CD14-positive monocyte (primary cell): Measurements from ENCODE around the gene RAB10. TPM values are rescaled to one million over a fixed set of nuclear protein-coding genes. Genes with fewer than 3 reads are reported as not detected.

ENCODE experiments used
- DNase-seq, 3 donors: peaks; one replicate each; pipeline ENCODE4 v3.0.0-alpha.2; 2011 to 2022
- H2AFZ ChIP-seq: 2 replicates; pipeline ENCODE4 v1.6.0; 2012; ENCODE audit warnings: mild to moderate bottlenecking, low read depth, low read length, inconsistent platforms; ENCODE audit not compliant: insufficient read depth, poor library complexity, severe bottlenecking
- H3K27ac ChIP-seq, 2 donors: 1 replicate in 1 of 2; 2 replicates in 1 of 2; pipeline ENCODE4 v1.5.1; 2012 to 2013; ENCODE audit warnings: low read length in 2 of 2, control low read depth in 1 of 2, inconsistent platforms in 1 of 2, low read depth in 1 of 2, mild to moderate bottlenecking in 1 of 2
- H3K27me3 ChIP-seq, 2 donors: one replicate each; pipeline versions ENCODE4 v1.6.0 to v1.6.1; 2011 to 2013; ENCODE audit warnings: low read length in 2 of 2; ENCODE audit not compliant: control insufficient read depth in 2 of 2, insufficient read depth in 2 of 2
- H3K36me3 ChIP-seq, 2 donors: replicated peaks in 1 of 2; 1 replicate in 1 of 2; 2 replicates in 1 of 2; pipeline versions ENCODE4 v1.5.1 to v1.6.1; 2012 to 2013; ENCODE audit warnings: low read length in 2 of 2, control low read depth in 1 of 2, inconsistent platforms in 1 of 2, mild to moderate bottlenecking in 1 of 2; ENCODE audit not compliant: insufficient read depth in 2 of 2, control insufficient read depth in 1 of 2
- H3K4me1 ChIP-seq, 2 donors: 1 replicate in 1 of 2; 2 replicates in 1 of 2; pipeline versions ENCODE4 v1.5.1 to v1.6.1; 2012 to 2013; ENCODE audit warnings: low read length in 2 of 2, control low read depth in 1 of 2, inconsistent platforms in 1 of 2, mild to moderate bottlenecking in 1 of 2, moderate library complexity in 1 of 2; ENCODE audit not compliant: insufficient read depth in 2 of 2, control insufficient read depth in 1 of 2
- H3K4me2 ChIP-seq: replicated peaks from 2 replicates; pipeline ENCODE3; 2012; ENCODE audit warnings: low read length, moderate library complexity, mild to moderate bottlenecking; ENCODE audit not compliant: poor library complexity, severe bottlenecking; ENCODE audit errors: extremely low read depth
- H3K4me3 ChIP-seq, 3 experiments: fragments of 200-600 bp in 1 of 3; sonication (generic) in 1 of 3; replicated peaks in 1 of 3; 1 replicate in 2 of 3; 2 replicates in 1 of 3; pipeline ENCODE4 v1.5.1; 2011 to 2013; ENCODE audit warnings: low read length in 3 of 3, mild to moderate bottlenecking in 3 of 3, control low read depth in 2 of 3, low read depth in 2 of 3, inconsistent platforms in 1 of 3, moderate library complexity in 1 of 3
- H3K79me2 ChIP-seq: 2 replicates; pipeline ENCODE4 v1.6.0; 2012; ENCODE audit warnings: mild to moderate bottlenecking, control low read depth, inconsistent platforms, low read length, moderate library complexity; ENCODE audit not compliant: insufficient read depth
- H3K9ac ChIP-seq: 2 replicates; pipeline ENCODE4 v1.6.0; 2017; ENCODE audit warnings: low read length, mild to moderate bottlenecking; ENCODE audit not compliant: insufficient read depth, poor library complexity, severe bottlenecking
- H3K9me3 ChIP-seq, 2 donors: replicated peaks in 1 of 2; 1 replicate in 1 of 2; 2 replicates in 1 of 2; pipeline versions ENCODE4 v1.5.1 to v1.6.1; 2012 to 2013; ENCODE audit warnings: low read length in 2 of 2, control low read depth in 1 of 2; ENCODE audit not compliant: control insufficient read depth in 1 of 2, insufficient read depth in 1 of 2
- H4K20me1 ChIP-seq: 2 replicates; pipeline ENCODE4 v1.6.0; 2012; ENCODE audit warnings: mild to moderate bottlenecking, low read length, control low read depth, moderate library complexity; ENCODE audit not compliant: insufficient read depth
- H3K27ac Mint-ChIP-seq, 7 donors: one replicate each; pipeline ENCODE4 v1.8.0; 2020; ENCODE audit warnings: mild to moderate bottlenecking in 7 of 7, mixed read lengths in 7 of 7, moderate library complexity in 6 of 7, inconsistent platforms in 2 of 7
- H3K27me3 Mint-ChIP-seq, 3 donors: one replicate each; pipeline ENCODE4 v1.8.0; 2021 to 2022; ENCODE audit warnings: low read depth in 3 of 3, mild to moderate bottlenecking in 3 of 3, mixed read lengths in 3 of 3, moderate library complexity in 3 of 3, inconsistent platforms in 1 of 3
- H3K36me3 Mint-ChIP-seq, 2 donors: one replicate each; pipeline ENCODE4 v1.8.0; 2020; ENCODE audit warnings: mixed read lengths in 2 of 2, inconsistent platforms in 1 of 2, mild to moderate bottlenecking in 1 of 2
- H3K4me1 Mint-ChIP-seq: one replicate; pipeline ENCODE4 v1.8.0; 2020; ENCODE audit warnings: mild to moderate bottlenecking, mixed read lengths
- H3K4me3 Mint-ChIP-seq, 2 donors: one replicate each; pipeline ENCODE4 v1.8.0; 2020; ENCODE audit warnings: mild to moderate bottlenecking in 2 of 2, mixed read lengths in 2 of 2, moderate library complexity in 1 of 2
- H3K9me3 Mint-ChIP-seq, 7 donors: one replicate each; pipeline ENCODE4 v1.8.0; 2020 to 2022; ENCODE audit warnings: mixed read lengths in 7 of 7, mild to moderate bottlenecking in 6 of 7, moderate library complexity in 6 of 7, inconsistent platforms in 2 of 7
- CTCF ChIP-seq: fragments of 200-600 bp; IDR thresholded peaks from one replicate; pipeline ENCODE4 v1.8.0; 2022; ENCODE audit warnings: antibody characterized with exemption, mild to moderate bottlenecking
- WGBS: methylation state at CpG from one replicate; pipeline ENCODE4 v1.1.5; 2013; ENCODE audit warnings: missing lambda C conversion rate; ENCODE audit not compliant: insufficient coverage; 5-methylcytosine and 5-hydroxymethylcytosine counted together
- intact Hi-C, 2 donors: fragments of 100-400 bp; cut with micrococcal nuclease; formaldehyde crosslinking; loops; one replicate each; pipeline versions ENCODE4 v1.15.0 to v1.15.1; 2023
- polyA plus RNA-seq, 3 donors: library from polyadenylated mRNA; depleted of rRNA in 1 of 3; unstranded in 2 of 3; stranded (reverse) in 1 of 3; fragments of 300-500 nt in 2 of 3; fragments of >200 nt in 1 of 3; fragmentation: Illumina TruSeq in 2 of 3; gene quantifications; 1 replicate in 2 of 3; 2 replicates in 1 of 3; pipeline ENCODE4 v1.2.3, GENCODE V29; 2012 to 2021

The RAB10 gene
- polyA plus RNA-seq, 3 donors = 38.6 to 258 (median 202) TPM

- Histone ChIP-seq H3K79me2 (no peaks in the 10 kb centered on the region), H3K27ac (no peak overlapping the region), H4K20me1 (no peaks in the 10 kb centered on the region), H2AFZ (no peak overlapping the region), H3K36me3 (no peaks in the 10 kb centered on the region), H3K4me1 (peaks cover 19 to 34% of the 10 kb centered on the region in 2 donors), H3K9ac (no peak overlapping the region), H3K9me3 (no peaks in the 10 kb centered on the region), H3K4me3 (no peak overlapping the region), H3K4me2 (no peak overlapping the region), H3K27me3 (peaks cover 4 to 36% of the 10 kb centered on the region in 2 donors)
- Mint-ChIP-seq H3K27me3 (peaks cover 32 to 57% (median 48%) of the 10 kb centered on the region in 3 donors), H3K4me1 (peaks cover 31% of the 10 kb centered on the region), H3K4me3 (no peak overlapping the region), H3K36me3 (peaks cover 0 to 14% of the 10 kb centered on the region in 2 donors), H3K27ac (no peak overlapping the region), H3K9me3 (peaks cover 0 to 6% (median 0%) of the 10 kb centered on the region in 7 donors)
- DNase-seq = no peak
- intact Hi-C loops = loop anchor here in 1 of 2 donors (10.0 kb wide), 1 partner anchor 228 kb away; no protein-coding TSS in a partner anchor
- no peak for TF ChIP-seq CTCF
- WGBS = 100% methylated on average over 4 of the region's 5 CpGs
These were observed 148.6 kb downstream of the RAB10 start for GRCh38 chr2:26182441-26182840.

GRCh38 chr2:26182887-26183630 lies 149.2 kb downstream of the RAB10 start:
- H3K4me3 ChIP-seq = no peak overlapping the region
- H3K79me2 ChIP-seq = no peaks in the 10 kb centered on the region
- WGBS = 99% methylated on average over 9 of the region's 11 CpGs
- peaks cover 19 to 34% of the 10 kb centered on the region in 2 donors for H3K4me1 ChIP-seq
- peak overlapping the region in 2 of 7 donors; percentile 41 to 61 for H3K27ac Mint-ChIP-seq
- no peak overlapping the region for H3K4me3 Mint-ChIP-seq
- H3K9me3 Mint-ChIP-seq = peaks cover 0 to 6% (median 0%) of the 10 kb centered on the region in 7 donors
- peaks cover 0 to 14% of the 10 kb centered on the region in 2 donors for H3K36me3 Mint-ChIP-seq
- no peaks in the 10 kb centered on the region for H3K9me3 ChIP-seq
- H3K27ac ChIP-seq = no peak overlapping the region
- H3K27me3 Mint-ChIP-seq = peaks cover 29 to 51% (median 44%) of the 10 kb centered on the region in 3 donors
- H3K27me3 ChIP-seq = peaks cover 4 to 34% of the 10 kb centered on the region in 2 donors
- no peaks in the 10 kb centered on the region for H4K20me1 ChIP-seq
- intact Hi-C loops = loop anchor here in 1 of 2 donors (10.0 kb wide), 1 partner anchor 228 kb away; no protein-coding TSS in a partner anchor
- H2AFZ ChIP-seq = peak overlapping the region; percentile 90
- no peak for TF ChIP-seq CTCF
- H3K4me2 ChIP-seq = no peak overlapping the region
- no peaks in the 10 kb centered on the region for H3K36me3 ChIP-seq
- H3K9ac ChIP-seq = no peak overlapping the region
- no peak for DNase-seq
- H3K4me1 Mint-ChIP-seq = peaks cover 31% of the 10 kb centered on the region
